IPS-18a (cell line): ENCODE data around the gene GSK3B.

Source experiments
- H3K27ac ChIP-seq: one replicate; pipeline ENCODE4 v1.5.1; 2013; ENCODE audit warnings: low read length
- H3K27me3 ChIP-seq: one replicate; pipeline ENCODE4 v1.6.1; 2013; ENCODE audit warnings: mild to moderate bottlenecking, low read length; ENCODE audit not compliant: control insufficient read depth, insufficient read depth
- H3K36me3 ChIP-seq: one replicate; pipeline ENCODE4 v1.6.1; 2013; ENCODE audit warnings: low read depth, low read length; ENCODE audit not compliant: control insufficient read depth
- H3K4me1 ChIP-seq: one replicate; pipeline ENCODE4 v1.6.1; 2013; ENCODE audit warnings: low read depth, low read length; ENCODE audit not compliant: control insufficient read depth
- H3K4me3 ChIP-seq: one replicate; pipeline ENCODE4 v1.5.1; 2013; ENCODE audit warnings: low read length
- H3K9ac ChIP-seq: one replicate; pipeline ENCODE4 v1.6.1; 2013; ENCODE audit warnings: mild to moderate bottlenecking, low read length, moderate library complexity
- H3K9me3 ChIP-seq: one replicate; pipeline ENCODE4 v1.6.1; 2013; ENCODE audit warnings: low read depth, low read length; ENCODE audit not compliant: control insufficient read depth

GSK3B gene

DNA sequence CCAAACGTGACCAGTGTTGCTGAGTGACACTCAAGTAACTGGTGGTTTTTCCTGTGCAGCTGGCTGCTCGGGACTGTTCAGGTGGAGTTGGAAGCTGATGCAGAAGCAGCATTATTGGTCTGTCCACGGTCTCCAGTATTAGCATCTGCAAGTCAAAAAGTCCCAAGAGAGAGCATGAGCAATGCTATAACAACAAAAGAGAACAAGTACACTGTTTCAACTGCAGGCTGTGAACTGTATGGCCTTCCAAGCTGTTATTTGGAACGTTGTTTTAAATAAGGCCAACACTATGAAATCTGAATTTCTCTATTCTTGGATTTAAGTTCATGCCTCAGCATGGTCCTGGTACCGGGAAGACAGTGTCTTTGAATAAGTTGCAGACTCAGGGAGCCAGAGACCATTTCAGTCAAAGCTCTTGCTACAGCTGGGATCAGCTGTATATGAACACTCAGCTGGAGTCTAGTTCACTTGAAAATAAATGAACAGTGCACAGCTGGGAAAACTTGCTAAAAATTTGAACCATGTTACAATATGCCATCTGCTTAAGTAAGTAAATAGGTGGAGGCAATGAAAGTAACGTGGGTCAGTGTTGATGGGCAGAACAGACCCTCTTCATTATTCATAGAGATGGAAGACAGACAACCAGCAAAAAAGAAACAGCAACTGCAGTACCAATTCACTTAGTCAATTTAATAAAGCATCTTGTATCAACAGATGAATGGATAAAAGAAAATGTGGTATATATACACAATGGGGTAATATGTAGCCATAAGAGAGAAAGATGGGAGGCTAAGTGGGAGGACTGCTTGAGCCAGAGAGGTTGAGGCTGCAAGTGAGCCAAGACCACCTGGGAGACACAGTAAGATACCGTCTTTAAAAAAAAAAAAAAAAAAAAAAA, 267.3 kb downstream of the GSK3B start:
- H3K4me3 ChIP-seq = no peak overlapping the region
- no peak overlapping the region for H3K27ac ChIP-seq
- H3K27me3 ChIP-seq = no peaks in the 10 kb centered on the region
- no peak overlapping the region for H3K9ac ChIP-seq
- H3K4me1 ChIP-seq = peaks cover 29% of the 10 kb centered on the region
- no peaks in the 10 kb centered on the region for H3K9me3 ChIP-seq
- no peaks in the 10 kb centered on the region for H3K36me3 ChIP-seq

GRCh38 chr3:119825820-119826219, 268.4 kb downstream of the GSK3B start:
- H3K27ac ChIP-seq = no peak overlapping the region
- no peaks in the 10 kb centered on the region for H3K36me3 ChIP-seq
- no peaks in the 10 kb centered on the region for H3K27me3 ChIP-seq
- no peak overlapping the region for H3K4me3 ChIP-seq
- H3K9me3 ChIP-seq = no peaks in the 10 kb centered on the region
- no peak overlapping the region for H3K9ac ChIP-seq
- peaks cover 29% of the 10 kb centered on the region for H3K4me1 ChIP-seq

DNA sequence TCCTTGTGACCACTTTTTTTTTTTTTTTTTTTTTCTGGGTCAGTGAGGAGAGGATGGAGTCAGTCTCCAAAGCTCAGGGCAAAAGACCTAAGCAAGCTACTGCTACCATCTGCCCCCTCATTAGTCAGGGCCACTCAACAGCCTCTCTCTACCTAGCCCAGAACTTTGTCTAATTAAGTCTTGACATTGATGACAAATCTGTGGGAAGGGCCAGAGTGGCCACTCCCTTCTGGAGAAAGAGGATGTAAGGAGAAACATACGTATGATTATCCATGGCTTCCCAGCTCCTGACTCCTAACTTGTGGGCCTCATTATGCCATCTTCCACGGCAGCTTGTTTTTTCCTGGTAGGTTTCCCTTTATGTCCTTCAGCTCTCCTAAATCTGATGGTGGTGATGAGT, 274.4 kb downstream of the GSK3B start:
- Histone ChIP-seq H3K4me1 (no peaks in the 10 kb centered on the region), H3K4me3 (no peak overlapping the region), H3K27ac (no peak overlapping the region), H3K9ac (no peak overlapping the region), H3K27me3 (no peaks in the 10 kb centered on the region), H3K9me3 (no peaks in the 10 kb centered on the region), H3K36me3 (no peaks in the 10 kb centered on the region)

DNA sequence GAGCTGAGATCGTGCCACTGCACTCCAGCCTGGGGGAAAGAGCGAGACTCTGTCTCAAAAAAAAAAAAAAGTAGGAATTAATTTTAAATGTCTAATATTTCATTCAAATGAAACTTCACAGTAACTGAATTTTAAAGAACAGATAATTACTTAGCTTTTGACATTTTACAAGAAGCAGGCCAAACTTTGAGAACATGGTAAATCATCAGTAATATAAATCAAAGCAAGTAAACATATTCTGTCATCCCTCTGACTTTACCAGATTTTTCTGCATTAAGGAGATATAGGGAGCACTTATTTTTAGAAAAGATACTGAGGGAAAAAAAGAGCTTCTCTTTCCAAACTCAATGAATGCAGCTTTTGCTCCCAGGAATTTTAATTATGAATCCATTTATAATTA, 275.3 kb downstream of the GSK3B start:
- no peaks in the 10 kb centered on the region for H3K4me1 ChIP-seq

DNA sequence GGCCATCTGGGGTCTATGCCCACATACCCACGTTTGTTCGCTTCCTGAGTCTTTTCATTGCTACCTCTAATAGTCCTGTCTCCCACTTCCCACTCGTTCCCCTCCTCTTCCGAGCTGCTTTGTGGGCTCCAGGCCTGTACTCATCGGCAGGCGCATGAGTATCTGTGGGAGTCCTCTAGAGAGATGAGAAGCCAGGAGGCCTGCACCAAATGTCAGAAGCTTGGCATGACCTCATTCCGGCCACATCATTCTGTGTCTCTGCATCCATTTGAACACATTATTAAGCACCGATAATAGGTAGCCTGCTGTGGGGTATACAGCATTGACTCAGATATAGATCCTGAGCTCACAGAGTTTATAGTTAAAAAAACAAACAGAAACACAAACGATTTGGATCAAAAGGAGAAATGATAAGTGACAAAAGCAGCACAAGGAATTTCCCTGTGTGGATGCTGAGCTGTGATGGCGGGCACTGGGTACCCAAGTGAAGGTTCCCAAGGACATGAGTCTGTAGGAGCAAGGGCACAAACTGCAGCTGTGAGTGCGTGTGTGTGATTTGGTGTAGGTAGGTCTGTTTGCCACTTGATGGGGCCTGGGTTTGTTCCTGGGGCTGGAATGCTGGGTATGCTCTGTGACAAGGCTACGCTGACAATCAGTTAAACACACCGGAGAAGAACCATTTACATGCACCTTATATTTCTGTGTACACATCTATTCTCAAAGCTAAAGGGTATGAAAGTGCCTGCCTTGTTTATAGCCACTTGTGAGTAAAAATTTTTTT, 276.5 kb downstream of the GSK3B start:
- Histone ChIP-seq H3K4me1 (no peaks in the 10 kb centered on the region), H3K27me3 (no peaks in the 10 kb centered on the region), H3K4me3 (no peak overlapping the region), H3K36me3 (no peaks in the 10 kb centered on the region), H3K9ac (no peak overlapping the region), H3K9me3 (no peaks in the 10 kb centered on the region), H3K27ac (no peak overlapping the region)

More for the DNA sequence above, 275.3 kb downstream of the GSK3B start:
- no peaks in the 10 kb centered on the region for H3K27me3 ChIP-seq
- H3K27ac ChIP-seq = no peak overlapping the region
- no peak overlapping the region for H3K9ac ChIP-seq
- no peaks in the 10 kb centered on the region for H3K9me3 ChIP-seq
- H3K4me3 ChIP-seq = no peak overlapping the region
- no peaks in the 10 kb centered on the region for H3K36me3 ChIP-seq

DNA sequence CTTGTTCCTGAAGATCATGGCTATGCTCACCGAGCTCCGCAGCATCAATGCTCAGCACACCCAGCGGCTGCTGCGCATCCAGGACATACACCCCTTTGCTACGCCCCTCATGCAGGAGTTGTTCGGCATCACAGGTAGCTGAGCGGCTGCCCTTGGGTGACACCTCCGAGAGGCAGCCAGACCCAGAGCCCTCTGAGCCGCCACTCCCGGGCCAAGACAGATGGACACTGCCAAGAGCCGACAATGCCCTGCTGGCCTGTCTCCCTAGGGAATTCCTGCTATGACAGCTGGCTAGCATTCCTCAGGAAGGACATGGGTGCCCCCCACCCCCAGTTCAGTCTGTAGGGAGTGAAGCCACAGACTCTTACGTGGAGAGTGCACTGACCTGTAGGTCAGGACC, 277.2 kb downstream of the GSK3B start:
- no peaks in the 10 kb centered on the region for H3K4me1 ChIP-seq
- H3K27me3 ChIP-seq = no peaks in the 10 kb centered on the region
- H3K27ac ChIP-seq = no peak overlapping the region
- H3K4me3 ChIP-seq = no peak overlapping the region
- no peaks in the 10 kb centered on the region for H3K9me3 ChIP-seq
- H3K36me3 ChIP-seq = no peaks in the 10 kb centered on the region
- H3K9ac ChIP-seq = no peak overlapping the region

GRCh38 chr3:119815716-119816115, 278.5 kb downstream of the GSK3B start:
- Histone ChIP-seq H3K36me3 (no peaks in the 10 kb centered on the region), H3K27me3 (no peaks in the 10 kb centered on the region), H3K4me1 (no peaks in the 10 kb centered on the region), H3K4me3 (no peak overlapping the region), H3K27ac (no peak overlapping the region), H3K9me3 (no peaks in the 10 kb centered on the region), H3K9ac (no peak overlapping the region)

- Histone ChIP-seq H3K9ac (no peak overlapping the region), H3K27ac (no peak overlapping the region), H3K4me3 (no peak overlapping the region), H3K27me3 (no peaks in the 10 kb centered on the region), H3K4me1 (no peaks in the 10 kb centered on the region), H3K36me3 (no peaks in the 10 kb centered on the region), H3K9me3 (no peaks in the 10 kb centered on the region)
Measured at GRCh38 chr3:119812491-119813058, 281.7 kb downstream of the GSK3B start.

DNA sequence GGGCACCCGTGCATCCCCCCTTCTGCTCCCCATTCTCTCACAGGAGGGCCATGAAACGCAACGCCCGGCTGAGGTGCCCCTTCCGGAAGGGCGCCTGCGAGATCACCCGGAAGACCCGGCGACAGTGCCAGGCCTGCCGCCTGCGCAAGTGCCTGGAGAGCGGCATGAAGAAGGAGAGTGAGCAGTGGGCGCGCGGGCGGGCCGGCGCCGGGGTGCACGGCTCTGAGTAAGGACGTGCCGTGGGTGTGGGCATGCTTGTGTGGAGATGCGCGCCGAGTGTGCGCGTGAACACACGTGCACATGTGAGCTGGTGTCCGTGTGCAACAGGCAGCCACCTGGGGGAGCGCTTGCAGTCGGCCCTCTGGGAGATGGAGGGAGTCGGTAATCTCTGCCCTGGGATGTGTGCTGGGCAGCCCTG, 284.2 kb downstream of the GSK3B start:
- Histone ChIP-seq H3K4me1 (no peaks in the 10 kb centered on the region), H3K9ac (no peak overlapping the region), H3K36me3 (no peaks in the 10 kb centered on the region), H3K27me3 (no peaks in the 10 kb centered on the region), H3K4me3 (no peak overlapping the region), H3K27ac (no peak overlapping the region), H3K9me3 (no peaks in the 10 kb centered on the region)

DNA sequence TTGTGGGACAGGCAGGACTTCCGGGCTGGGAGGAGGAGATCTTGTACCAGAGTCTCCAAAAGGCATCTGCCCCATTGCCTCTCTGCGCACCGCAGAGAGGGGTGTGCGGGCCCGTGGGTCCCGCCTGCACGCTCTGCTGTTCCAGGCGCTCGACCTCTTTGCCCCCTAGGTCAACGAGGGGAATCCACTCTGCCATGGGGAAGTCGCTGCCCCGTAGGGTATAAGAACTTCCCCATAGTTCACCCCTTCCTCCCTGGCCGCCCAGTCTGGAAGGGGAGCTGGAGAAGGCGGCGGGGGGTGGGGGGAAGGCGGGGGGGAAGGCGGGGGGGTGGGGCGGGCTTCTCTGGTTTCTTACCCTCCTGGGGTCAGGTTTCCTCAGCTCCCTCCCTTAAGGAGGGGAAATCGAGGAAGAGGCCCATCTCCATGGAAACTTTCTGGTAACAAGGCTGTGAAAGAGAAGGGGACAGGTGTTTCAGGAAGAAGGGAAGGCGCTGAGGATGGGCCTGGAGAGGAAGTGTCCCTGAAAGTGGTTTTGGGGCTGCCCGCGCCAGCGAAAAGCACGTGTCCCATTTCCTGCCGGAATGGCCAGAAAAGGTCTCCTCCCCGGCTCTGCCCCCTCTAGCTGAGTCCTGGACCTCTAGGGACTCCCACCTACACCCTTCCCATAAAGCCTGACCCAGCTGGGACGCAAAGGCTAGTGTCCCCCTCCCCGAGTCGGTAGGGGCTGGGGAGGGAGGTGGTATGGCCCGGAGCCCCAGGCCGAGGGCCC, 284.8 kb downstream of the GSK3B start:
- no peak overlapping the region for H3K27ac ChIP-seq
- H3K4me1 ChIP-seq = no peaks in the 10 kb centered on the region
- H3K9ac ChIP-seq = no peak overlapping the region
- H3K36me3 ChIP-seq = no peaks in the 10 kb centered on the region
- H3K27me3 ChIP-seq = no peaks in the 10 kb centered on the region
- H3K9me3 ChIP-seq = no peaks in the 10 kb centered on the region
- no peak overlapping the region for H3K4me3 ChIP-seq

DNA sequence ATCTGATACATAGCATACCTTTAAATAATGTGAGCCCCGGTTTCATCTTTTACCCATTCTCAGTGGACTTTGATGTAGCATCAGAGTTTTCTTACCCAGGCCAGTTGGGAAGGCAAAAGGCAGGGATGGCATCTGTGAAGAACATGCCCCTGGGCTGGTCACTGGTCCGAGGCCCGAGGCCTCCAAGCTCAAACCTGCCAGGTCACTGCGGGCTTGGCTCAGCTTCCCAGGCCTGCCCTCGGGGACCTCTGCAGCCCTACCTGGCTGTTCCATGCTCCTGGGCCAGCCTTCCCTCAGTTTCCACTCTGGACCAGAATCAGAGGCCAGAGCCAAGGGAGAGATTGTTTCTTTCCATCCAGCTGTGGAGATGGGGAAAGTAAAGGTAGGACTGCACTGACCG, 285.4 kb downstream of the GSK3B start:
- H3K9me3 ChIP-seq = no peaks in the 10 kb centered on the region

More for the DNA sequence above, 285.4 kb downstream of the GSK3B start:
- no peak overlapping the region for H3K9ac ChIP-seq
- no peak overlapping the region for H3K4me3 ChIP-seq
- no peak overlapping the region for H3K27ac ChIP-seq
- H3K36me3 ChIP-seq = no peaks in the 10 kb centered on the region
- no peaks in the 10 kb centered on the region for H3K27me3 ChIP-seq
- no peaks in the 10 kb centered on the region for H3K4me1 ChIP-seq
